ENCODE measurements around the gene GNGT2.

DNA sequence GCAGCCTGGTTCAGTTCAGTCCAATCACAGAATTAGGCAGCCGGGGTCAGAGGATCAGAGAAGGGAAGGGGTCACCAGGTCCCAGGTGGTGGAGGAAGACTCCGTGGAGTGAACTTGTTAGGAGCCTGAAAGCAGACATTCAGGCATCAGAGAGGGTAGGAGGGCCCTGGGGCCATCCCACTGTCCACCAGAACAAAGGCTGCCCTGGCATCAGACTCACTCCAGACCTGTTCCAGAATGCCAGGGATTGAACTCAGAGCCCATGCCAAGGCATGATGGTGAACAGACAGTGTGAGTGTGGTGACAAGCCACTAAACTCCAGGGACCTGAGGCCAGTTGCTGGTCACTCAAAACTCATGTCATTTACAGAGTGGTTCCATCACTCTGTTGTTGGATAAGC is 40.2 kb downstream of the GNGT2 start:
- TF ChIP-seq SIN3A (IDR thresholded peaks at IDR 0.05; ENCODE audit: borderline replicate concordance, insufficient read depth, low read depth, low read length) (no peak), CTCF (IDR thresholded peaks at IDR 0.05) (no peak), POLR2AphosphoS5 (IDR thresholded peaks at IDR 0.05; ENCODE audit: low read depth, low read length) (no peak)
